D721Med (cell line): ENCODE measurements around the gene FOXK2.

ENCODE experiments used
- DNase-seq: peaks from one replicate; pipeline ENCODE4 v3.0.0; 2011; ENCODE audit warnings: low spot score; ENCODE audit not compliant: insufficient read length
- FAIRE-seq: peaks from 2 replicates; lab custom pipeline; 2011; peaks lifted over from hg19 to GRCh38; lab: Jason Lieb, UNC
- CTCF ChIP-seq: IDR thresholded peaks from 2 replicates; pipeline ENCODE4 v1.5.1; 2012; ENCODE audit warnings: mild to moderate bottlenecking, control low read depth; ENCODE audit not compliant: insufficient read depth; ENCODE audit errors: missing control alignments

The FOXK2 gene

GRCh38 chr17:82605939-82606600, 86.5 kb downstream of the FOXK2 start:
- no peak for TF ChIP-seq CTCF
- FAIRE-seq = no peak
- no peak for DNase-seq

- FAIRE-seq = no peak
- TF ChIP-seq CTCF = no peak
- no peak for DNase-seq
Observed at GRCh38 chr17:82608816-82609215, 89.3 kb downstream of the FOXK2 start.

GRCh38 chr17:82609655-82610054, 90.1 kb downstream of the FOXK2 start:
- DNase-seq (no peak), FAIRE-seq (no peak)
- TF ChIP-seq CTCF = no peak

GRCh38 chr17:82611140-82612058, 91.9 kb downstream of the FOXK2 start:
- TF ChIP-seq CTCF = no peak
- DNase-seq (peak; percentile 50), FAIRE-seq (peak; percentile 85)

GRCh38 chr17:82613283-82614094, 94.0 kb downstream of the FOXK2 start:
- FAIRE-seq = no peak
- no peak for TF ChIP-seq CTCF
- no peak for DNase-seq

- TF ChIP-seq CTCF = no peak
- DNase-seq = no peak
- no peak for FAIRE-seq
Observed at GRCh38 chr17:82614095-82614631, 94.6 kb downstream of the FOXK2 start.
